AG04449 (cell line): ENCODE data around the gene NEK8.

ENCODE experiments used
- CTCF ChIA-PET: fragments of 350-600 bp; formaldehyde crosslinking; extraction: SDS; loops from one replicate; lab custom pipeline; 2021; ENCODE audit warnings: antibody characterized with exemption; lab: Yijun Ruan, JAX
- POLR2A ChIA-PET: fragments of 400-600, 350-600 bp; formaldehyde crosslinking; extraction: SDS; loops from one replicate; lab custom pipeline; 2020; ENCODE audit warnings: antibody characterized with exemption, inconsistent platforms; lab: Yijun Ruan, JAX
- DNase-seq: peaks from one replicate; pipeline ENCODE4 v3.0.0-alpha.2; 2010; ENCODE audit warnings: low read depth, low spot score
- H3K4me3 ChIP-seq: 2 replicates; pipeline ENCODE4 v1.5.1; 2011; ENCODE audit warnings: low read depth, mild to moderate bottlenecking, control low read depth, low read length
- CTCF ChIP-seq: IDR thresholded peaks from one replicate; pipeline ENCODE4 v1.5.1; 2011; ENCODE audit warnings: mild to moderate bottlenecking, moderate library complexity, low read length, control low read depth, inconsistent platforms; ENCODE audit not compliant: insufficient read depth; ENCODE audit errors: missing control alignments

Gene NEK8

GRCh38 chr17:28747801-28748750 is 19.5 kb downstream of the NEK8 start:
- no peak overlapping the region for H3K4me3 ChIP-seq
- POLR2A ChIA-PET, result interaction anchor here (1.4 to 13.2 kb wide), 2 partner anchors 21 to 201 kb away, joined by 5 to 174 read pairs; partner anchors contain the start of genes NEK8 and TLCD1
- TF ChIP-seq CTCF, result no peak
- DNase-seq, result no peak
- CTCF ChIA-PET, result interaction anchor here (0.6 to 17.9 kb wide), 7 partner anchors 8 to 202 kb away, joined by 3 to 603 read pairs (median 6); partner anchors contain the start of genes FLOT2, NEK8, RPL23A and TLCD1

GRCh38 chr17:28748852-28749515 is 20.4 kb downstream of the NEK8 start:
- POLR2A ChIA-PET, result interaction anchor here (13.2 kb wide), 1 partner anchor 22 kb away, joined by 174 read pairs; the partner anchor contains the start of genes NEK8 and TLCD1
- CTCF ChIA-PET, result interaction anchor here (0.8 to 17.9 kb wide), 15 partner anchors 8 to 205 kb away, joined by 3 to 603 read pairs (median 6); partner anchors contain the start of genes FLOT2, NEK8, PHF12 and RPL23A

GRCh38 chr17:28749516-28750177 is 21.1 kb downstream of the NEK8 start:
- H3K4me3 ChIP-seq, result no peak overlapping the region
- TF ChIP-seq CTCF, result no peak
- ChIA-PET CTCF (interaction anchor here (0.6 to 17.9 kb wide), 28 partner anchors 9 to 204 kb away, joined by 3 to 603 read pairs (median 4); partner anchors contain the start of genes FAM222B, FLOT2, NEK8 and PHF12), POLR2A (interaction anchor here (13.2 kb wide), 1 partner anchor 22 kb away, joined by 174 read pairs; the partner anchor contains the start of genes NEK8 and TLCD1)
- DNase-seq, result no peak

More at GRCh38 chr17:28748852-28749515, 20.4 kb downstream of the NEK8 start:
- no peak overlapping the region for H3K4me3 ChIP-seq
- DNase-seq, result no peak
- no peak for TF ChIP-seq CTCF

- H3K4me3 ChIP-seq, result no peak overlapping the region
- peak; percentile 100 for TF ChIP-seq CTCF
- POLR2A ChIA-PET, result interaction anchor here (13.2 kb wide), 1 partner anchor 23 kb away, joined by 174 read pairs; the partner anchor contains the start of genes NEK8 and TLCD1
- no peak for DNase-seq
- CTCF ChIA-PET, result interaction anchor here (0.6 to 17.9 kb wide), 41 partner anchors 6 to 387 kb away, joined by 3 to 603 read pairs (median 4); partner anchors contain the start of genes FAM222B, FLOT2, NEK8 and PHF12
Observed at GRCh38 chr17:28750178-28751047, 21.8 kb downstream of the NEK8 start.
